ENCODE measurements around the gene IL17F.

DNA sequence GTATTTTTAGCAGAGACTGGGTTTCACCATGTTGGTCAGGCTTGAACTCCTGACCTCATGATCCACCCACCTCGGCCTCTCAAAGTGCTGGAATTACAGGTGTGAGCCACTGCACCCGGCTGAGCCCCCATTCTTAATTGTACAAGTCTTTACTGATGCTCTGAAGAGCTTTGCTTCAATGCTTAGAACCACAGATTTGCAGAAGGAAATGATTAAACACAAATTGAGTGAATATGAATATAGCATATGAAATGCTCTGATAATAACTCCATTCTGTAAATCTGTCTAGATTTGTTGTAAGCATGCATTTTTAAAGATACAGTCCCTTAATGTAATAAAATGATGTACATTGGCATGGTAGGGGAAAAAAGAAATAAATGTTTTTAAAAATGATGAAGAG is 44.5 kb upstream of the IL17F start:
- TF ChIP-seq POLR2A (IDR thresholded peaks at IDR 0.05) (no peak), CTCF (IDR thresholded peaks at IDR 0.05 in 4 of 5, conservative IDR thresholded peaks at IDR 0.05 in 1 of 5) (no peak)
